Embryonic facial prominence (tissue), 1 donor: Measurements from ENCODE around the gene MGAT5.

ENCODE experiments used
- DNase-seq: peaks from one replicate; pipeline ENCODE4 v3.0.0-alpha.2; 2016; ENCODE audit errors: extremely low spot score

MGAT5 gene

GRCh38 chr2:134448650-134449049 lies 194.8 kb downstream of the MGAT5 start:
- DNase-seq, result no peak

DNA sequence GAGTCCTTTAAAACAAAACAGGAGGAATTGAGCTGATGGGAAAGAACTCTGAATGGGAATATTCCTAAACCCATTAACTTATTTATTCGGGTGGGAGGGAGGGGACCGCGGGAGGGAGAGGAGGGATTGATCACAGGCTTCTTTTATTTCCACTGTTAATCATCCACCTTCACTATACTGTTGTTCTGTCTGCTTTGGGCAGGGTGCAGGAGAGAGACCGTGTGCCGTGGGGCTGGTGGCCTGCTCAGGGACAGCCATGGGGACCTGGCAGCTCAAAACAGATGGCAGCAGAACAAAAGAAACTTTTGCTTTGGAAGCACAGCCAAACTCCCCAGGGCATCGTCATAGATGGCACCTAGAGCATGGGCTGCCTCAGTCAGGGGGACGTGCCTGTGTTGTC lies 195.3 kb downstream of the MGAT5 start:
- DNase-seq, result no peak

- DNase-seq, result no peak
Measured at GRCh38 chr2:134449751-134450513, 196.1 kb downstream of the MGAT5 start.

DNA sequence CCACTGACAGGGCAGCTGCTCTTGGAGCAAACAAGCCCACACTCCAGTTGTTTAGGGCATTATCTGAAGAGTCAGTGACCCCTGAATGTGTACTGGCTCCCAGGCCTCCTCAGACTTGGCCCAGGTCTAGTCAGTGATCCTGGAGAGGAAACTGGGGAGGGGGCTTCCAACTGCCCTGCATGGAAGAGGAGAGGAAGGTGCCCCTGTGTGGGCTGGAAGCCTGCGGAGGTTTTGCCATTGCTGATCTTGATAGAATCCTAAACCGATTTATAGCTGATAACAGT lies 197.4 kb downstream of the MGAT5 start:
- no peak for DNase-seq

DNA sequence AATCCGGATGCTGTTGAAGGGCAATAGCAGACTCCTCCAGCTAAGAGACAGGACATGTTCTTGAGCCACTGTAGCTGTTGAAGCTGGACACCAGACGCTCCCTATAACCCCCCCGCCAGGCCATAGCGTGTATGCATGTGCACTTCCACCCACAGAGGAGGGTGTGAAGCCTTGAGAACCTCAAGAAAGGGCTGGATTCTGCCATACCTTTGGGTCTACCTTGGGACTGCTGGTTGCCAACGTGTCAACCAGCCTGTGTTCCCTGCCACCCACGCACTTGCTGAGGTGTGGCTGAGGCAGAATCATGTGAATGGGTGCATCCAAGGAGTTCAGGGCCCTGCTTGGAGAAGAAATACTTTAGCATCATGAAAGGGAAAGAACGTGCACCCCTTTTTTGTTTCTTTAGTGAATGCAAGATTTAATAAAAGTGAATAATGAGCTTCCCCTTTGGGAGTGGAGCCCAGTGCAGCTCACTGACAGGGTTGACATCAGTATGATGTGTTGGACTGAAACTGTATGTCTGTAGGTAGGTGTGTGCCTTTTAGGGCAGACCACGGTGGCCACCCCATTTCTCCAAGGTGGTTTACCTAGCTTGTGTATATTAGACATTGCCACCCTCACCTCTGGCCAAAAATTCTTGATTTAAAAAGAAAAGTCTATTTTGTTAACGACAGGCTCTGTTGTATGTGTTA lies 198.3 kb downstream of the MGAT5 start:
- no peak for DNase-seq

DNA sequence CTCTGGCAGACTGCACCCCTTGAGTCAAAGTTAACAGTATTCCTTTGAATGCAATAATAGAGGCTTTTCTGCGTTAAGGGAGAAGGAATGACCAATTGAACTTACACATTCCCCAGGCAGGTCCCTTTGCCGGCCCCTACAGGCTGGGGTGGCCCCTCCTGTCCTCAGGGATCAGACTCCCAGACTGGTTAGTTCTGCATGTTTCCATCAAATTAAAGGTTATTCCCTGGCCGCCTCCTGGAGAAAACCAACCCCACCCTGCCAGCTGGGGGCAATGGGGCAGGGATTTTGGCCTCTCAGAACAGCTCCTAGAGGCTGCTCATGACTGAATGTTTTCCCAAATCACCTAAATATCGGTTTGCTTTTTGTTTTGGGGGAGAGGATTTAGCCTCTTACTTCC lies 199.6 kb downstream of the MGAT5 start:
- DNase-seq, result no peak

DNA sequence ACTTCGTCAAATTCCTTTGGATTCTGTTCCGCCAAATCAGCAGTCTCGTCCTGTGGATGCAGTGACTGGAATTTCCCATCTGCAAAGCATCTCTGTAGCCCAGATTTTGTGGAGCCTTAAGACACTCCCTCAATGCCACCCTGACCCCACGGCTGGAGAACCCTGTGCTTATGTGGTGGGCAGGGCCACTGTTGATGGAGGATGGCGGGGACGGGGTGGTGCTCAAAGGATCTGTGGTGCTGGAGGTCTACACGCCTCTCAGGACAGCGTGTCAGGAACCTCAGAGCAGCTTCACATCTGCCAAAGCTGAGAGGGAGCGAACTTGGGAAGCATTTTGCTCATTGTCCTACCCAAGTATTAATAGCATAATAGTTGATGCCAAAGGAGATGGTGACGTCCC lies 200.1 kb downstream of the MGAT5 start:
- no peak for DNase-seq

- DNase-seq, result no peak
Measured at GRCh38 chr2:134454426-134454825, 200.6 kb downstream of the MGAT5 start.

GRCh38 chr2:134454931-134455330 lies 201.1 kb downstream of the MGAT5 start:
- DNase-seq, result no peak

GRCh38 chr2:134455426-134455825 lies 201.6 kb downstream of the MGAT5 start:
- no peak for DNase-seq

GRCh38 chr2:134457353-134457752 lies 203.5 kb downstream of the MGAT5 start:
- DNase-seq, result no peak

DNA sequence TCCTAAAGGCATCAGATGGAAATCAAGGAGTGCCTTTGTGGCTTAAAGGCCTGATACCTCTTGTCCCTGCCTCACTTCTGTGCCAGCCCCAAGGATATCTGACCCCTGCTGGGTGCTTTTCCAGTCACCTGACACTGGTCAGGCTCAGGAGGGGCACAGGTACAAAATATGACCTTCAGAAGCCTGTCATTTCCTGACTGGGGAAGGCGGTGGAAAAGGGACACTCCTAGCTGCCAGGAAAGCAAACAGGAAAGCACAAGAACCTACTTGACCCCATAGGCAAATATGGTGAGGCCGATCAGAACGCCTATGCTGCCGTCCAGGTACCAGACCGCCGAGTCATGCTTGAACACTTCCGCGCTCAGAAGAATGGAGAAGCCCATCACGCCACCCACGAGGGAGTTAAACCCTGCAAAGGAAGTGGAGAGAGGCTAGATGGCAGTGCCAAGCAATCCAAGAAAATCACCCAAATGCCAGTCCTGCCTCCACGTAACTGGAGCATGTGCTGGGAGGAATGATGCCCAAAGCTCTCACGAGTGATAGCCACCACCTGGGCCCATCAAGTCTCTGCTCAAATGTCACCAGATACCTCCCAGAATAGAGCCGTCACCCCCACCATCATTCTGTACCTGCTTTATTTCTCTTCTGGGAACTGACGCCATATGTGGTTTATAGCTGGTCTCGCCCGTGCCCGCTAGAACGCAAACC lies 204.0 kb downstream of the MGAT5 start:
- no peak for DNase-seq

DNA sequence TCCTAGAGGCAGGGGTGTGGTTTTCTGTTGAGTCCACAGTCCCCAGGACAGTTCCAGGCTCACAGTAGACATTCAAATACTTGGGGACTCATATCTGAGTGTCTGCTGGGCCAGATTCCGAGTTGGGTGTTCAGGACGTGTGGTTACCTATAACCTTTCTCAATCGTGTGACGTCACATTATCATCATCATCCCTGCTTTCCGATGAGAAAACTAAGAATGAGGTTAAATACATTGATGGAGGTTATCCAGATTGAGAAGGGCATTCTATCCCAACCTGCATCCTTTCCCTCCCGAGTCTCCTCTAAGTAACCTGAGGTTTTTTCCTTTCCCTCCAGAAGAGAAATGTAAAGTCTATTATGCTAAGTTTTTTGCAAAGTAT lies 204.6 kb downstream of the MGAT5 start:
- DNase-seq, result no peak

GRCh38 chr2:134458950-134459349 lies 205.1 kb downstream of the MGAT5 start:
- no peak for DNase-seq

GRCh38 chr2:134459706-134460406 lies 206.0 kb downstream of the MGAT5 start:
- DNase-seq, result no peak

- DNase-seq, result no peak
Measured at GRCh38 chr2:134460583-134460998, 206.7 kb downstream of the MGAT5 start.

GRCh38 chr2:134461511-134461910 lies 207.6 kb downstream of the MGAT5 start:
- DNase-seq, result no peak

DNA sequence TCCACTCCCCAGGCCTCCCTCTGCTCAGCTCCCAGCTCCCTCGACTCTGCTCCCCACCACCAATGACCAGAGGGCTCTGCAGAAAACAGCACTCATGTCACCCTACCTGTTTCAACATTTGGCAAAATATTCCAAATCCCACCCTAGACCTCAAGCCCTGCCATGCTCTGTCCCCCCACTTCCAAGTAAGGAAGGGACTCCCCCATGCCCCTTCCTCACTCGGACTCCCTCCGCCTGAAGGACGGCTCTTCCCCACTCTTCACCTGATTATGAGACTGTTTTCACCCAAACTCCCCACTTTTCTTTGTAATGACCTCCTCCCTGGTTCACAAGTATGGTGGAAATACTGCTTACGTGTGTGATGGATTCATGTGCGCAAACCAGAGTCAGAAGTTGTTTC lies 208.4 kb downstream of the MGAT5 start:
- DNase-seq, result no peak

DNA sequence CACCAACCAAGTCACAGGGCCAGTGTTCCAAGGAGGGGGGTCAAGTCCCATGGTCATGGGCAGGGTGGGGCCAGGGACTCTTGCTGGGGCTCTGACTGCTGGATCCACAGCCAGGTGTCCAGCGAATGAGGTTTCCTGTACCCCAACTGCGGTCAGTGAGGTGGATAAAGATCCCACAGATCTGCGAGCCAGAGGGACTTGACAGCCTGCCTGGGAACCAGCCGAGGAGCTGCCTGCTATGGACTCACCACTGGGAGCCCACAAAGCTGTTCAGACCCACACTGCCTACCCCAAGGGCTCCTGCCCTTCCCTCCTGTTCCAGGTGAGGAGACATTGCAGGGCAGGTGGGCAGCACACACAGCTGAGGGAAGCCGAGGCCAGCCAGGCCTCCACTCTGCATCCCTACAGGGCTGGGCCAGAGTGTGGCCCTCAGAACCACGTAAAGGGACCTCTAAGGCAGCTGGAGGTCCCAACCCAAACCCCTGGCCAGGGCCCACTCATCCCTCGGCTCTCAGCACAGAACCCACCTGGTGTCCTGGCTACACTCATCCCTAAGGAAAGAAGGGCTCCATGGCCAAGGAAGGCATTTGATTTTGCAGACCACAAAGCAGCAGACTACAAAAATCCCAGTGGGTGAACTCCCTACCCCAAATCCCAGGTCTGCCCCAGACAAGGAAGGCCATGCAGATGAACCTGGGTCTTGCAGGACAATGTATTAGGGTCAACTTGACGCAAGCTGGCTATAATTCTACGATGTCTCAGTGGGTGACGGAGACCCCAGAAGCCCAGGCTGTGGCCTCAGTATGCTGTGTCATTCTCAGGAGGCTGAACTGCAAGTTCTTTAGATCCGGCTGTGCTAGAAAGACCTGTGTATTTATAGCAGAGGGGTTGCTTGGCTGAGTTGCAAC lies 209.2 kb downstream of the MGAT5 start:
- no peak for DNase-seq

- DNase-seq, result no peak
Measured at GRCh38 chr2:134463699-134464022, 209.8 kb downstream of the MGAT5 start.

DNA sequence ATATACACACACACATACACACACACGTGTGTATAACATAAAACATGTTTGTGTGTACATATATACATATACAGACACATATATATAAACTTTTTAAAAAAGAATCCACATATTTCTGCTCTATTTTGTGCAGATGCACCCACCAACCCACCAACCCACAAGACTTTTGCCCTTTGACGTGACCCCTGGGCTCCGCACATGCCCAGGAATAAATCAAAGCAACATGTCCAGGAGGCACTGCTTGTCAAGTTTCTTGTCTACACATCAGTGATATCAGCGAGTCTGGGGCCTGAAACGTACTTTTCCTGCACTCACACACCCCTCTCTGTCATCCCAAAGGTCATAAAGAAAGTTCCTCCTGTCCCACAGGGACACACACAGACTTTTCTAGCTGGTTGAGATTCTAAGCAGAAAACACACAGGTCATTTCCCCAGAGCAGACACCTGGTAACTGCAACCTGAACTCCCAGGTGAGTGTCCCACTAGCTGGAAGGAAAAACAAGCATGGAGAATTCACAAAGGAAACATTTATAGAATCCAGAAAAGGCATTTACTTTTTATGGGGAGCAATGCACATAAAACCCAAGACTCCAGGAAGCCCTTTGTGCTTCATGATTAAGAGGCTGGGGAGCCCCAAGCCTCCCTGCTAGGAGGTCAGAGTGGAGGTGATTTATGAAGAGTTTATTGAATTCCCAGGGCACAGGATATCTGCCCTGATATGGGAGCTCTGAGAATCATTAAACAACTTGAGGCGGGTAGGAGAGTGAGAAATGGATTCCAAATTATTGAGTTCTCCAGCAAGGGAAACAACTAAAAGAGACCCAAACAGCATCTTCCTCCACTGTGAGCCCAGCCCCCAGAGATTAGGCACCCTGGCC lies 211.6 kb downstream of the MGAT5 start:
- no peak for DNase-seq
